Spleen (tissue), 11 donors: ENCODE data around the gene NEDD4L. TPM values are rescaled to one million over a fixed set of nuclear protein-coding genes. Genes with fewer than 3 reads are reported as not detected.

Experiments
- DNase-seq: peaks from one replicate; pipeline ENCODE4 v3.0.0-alpha.2; 2020
- H3K27ac ChIP-seq, 8 donors: fragments of 200-600 bp; sonication (generic) in 7 of 8; 1 replicate in 4 of 8; 2 replicates in 4 of 8; pipeline versions ENCODE4 v1.5.0 to v1.8.0; 2016 to 2021; ENCODE audit warnings: inconsistent platforms in 4 of 8, mild to moderate bottlenecking in 4 of 8, moderate library complexity in 1 of 8
- H3K27me3 ChIP-seq, 7 donors: fragments of 200-600 bp; sonication (generic) in 6 of 7; replicated peaks in 1 of 7; 1 replicate in 4 of 7; 2 replicates in 3 of 7; pipeline versions ENCODE4 v1.5.0 to v1.8.0; 2016 to 2021; ENCODE audit warnings: inconsistent platforms in 3 of 7, mild to moderate bottlenecking in 1 of 7
- H3K36me3 ChIP-seq, 6 donors: fragments of 200-600 bp; sonication (generic) in 5 of 6; 1 replicate in 4 of 6; 2 replicates in 2 of 6; pipeline versions ENCODE4 v1.5.0 to v1.8.0; 2016 to 2021; ENCODE audit warnings: inconsistent platforms in 2 of 6
- H3K4me1 ChIP-seq, 6 donors: fragments of 200-600 bp; sonication (generic) in 5 of 6; 1 replicate in 3 of 6; 2 replicates in 3 of 6; pipeline versions ENCODE4 v1.5.0 to v1.8.0; 2016 to 2021; ENCODE audit warnings: inconsistent platforms in 3 of 6
- H3K4me3 ChIP-seq, 8 donors: fragments of 200-600 bp; sonication (generic) in 7 of 8; 1 replicate in 4 of 8; 2 replicates in 4 of 8; pipeline versions ENCODE4 v1.5.0 to v1.8.0; 2016 to 2021; ENCODE audit warnings: inconsistent platforms in 4 of 8, mild to moderate bottlenecking in 4 of 8, moderate library complexity in 2 of 8
- H3K9me3 ChIP-seq, 8 donors: fragments of 200-600 bp; sonication (generic) in 7 of 8; 1 replicate in 4 of 8; 2 replicates in 4 of 8; pipeline versions ENCODE4 v1.5.0 to v1.8.0; 2016 to 2021; ENCODE audit warnings: inconsistent platforms in 4 of 8
- POLR2A ChIP-seq, 3 donors: fragments of 450-650 bp; IDR thresholded peaks; one replicate each; pipeline ENCODE4 v1.5.1; 2017; ENCODE audit warnings: antibody characterized with exemption in 3 of 3, mild to moderate bottlenecking in 1 of 3
- POLR2AphosphoS5 ChIP-seq, 3 donors: sonication (generic); formaldehyde crosslinking; IDR thresholded peaks; one replicate each; pipeline ENCODE4 v1.5.1; 2017; ENCODE audit warnings: antibody characterized with exemption in 3 of 3
- WGBS, 5 donors: extraction: QIAGEN DNeasy Blood & Tissue Kit in 3 of 5; methylation state at CpG; one replicate each; pipeline versions ENCODE4 v1.1.5 to v1.1.7; 2013 to 2018; 5-methylcytosine and 5-hydroxymethylcytosine counted together
- intact Hi-C: fragments of 100-400 bp; cut with DNase I; formaldehyde crosslinking; loops from one replicate; pipeline ENCODE4 v1.15.0; 2023; ENCODE audit warnings: low total_unique reads
- polyA plus RNA-seq, 3 donors: library from polyadenylated mRNA; stranded (reverse); fragments of 200-250 nt; gene quantifications; one replicate each; pipeline ENCODE4 v1.2.1, GENCODE V29; 2013
- total RNA-seq, 7 donors: library from RNA; depleted of rRNA in 3 of 7; stranded (reverse); fragments of >200 nt in 3 of 7; fragmentation: NEBNext Ultra II Directional in 4 of 7; extraction: Animal tissue kit (Norgen Biotek cat#: 25700) in 4 of 7; gene quantifications; one replicate each; pipeline versions ENCODE4 v1.1.0 to v1.2.1, GENCODE V29; 2016 to 2021
- TF ChIP-seq, protein P1 (sequence below), 11 experiments: fragments of 200-600 bp in 7 of 11; fragments of 450-650 bp in 4 of 11; sonication (generic) in 4 of 11; IDR thresholded peaks in 8 of 11; conservative IDR thresholded peaks in 3 of 11; 1 replicate in 7 of 11; 2 replicates in 4 of 11; pipeline versions ENCODE4 v1.4.0 to v1.8.0; 2016 to 2021; ENCODE audit warnings: antibody characterized with exemption in 11 of 11, inconsistent platforms in 4 of 11, mild to moderate bottlenecking in 1 of 11
- donor health status: healthy with polysubstance abuse.
- donor health status: DM: no; HTN: no; CAD: no; lungs with moderate emphysema.
- donor health status: DM: no; HTN: no; CAD: no.
- donor health status: Bipolar disorder and iron deficiency.
- donor health status: healthy.
- donor health status: DM: no; HTN: no; CAD: no.
- donor health status: DM: yes; HTN: yes; CAD: no.

Gene NEDD4L
- total and polyA plus RNA-seq, 10 donors, result 8.7 to 26.9 (median 18.3) TPM

DNA sequence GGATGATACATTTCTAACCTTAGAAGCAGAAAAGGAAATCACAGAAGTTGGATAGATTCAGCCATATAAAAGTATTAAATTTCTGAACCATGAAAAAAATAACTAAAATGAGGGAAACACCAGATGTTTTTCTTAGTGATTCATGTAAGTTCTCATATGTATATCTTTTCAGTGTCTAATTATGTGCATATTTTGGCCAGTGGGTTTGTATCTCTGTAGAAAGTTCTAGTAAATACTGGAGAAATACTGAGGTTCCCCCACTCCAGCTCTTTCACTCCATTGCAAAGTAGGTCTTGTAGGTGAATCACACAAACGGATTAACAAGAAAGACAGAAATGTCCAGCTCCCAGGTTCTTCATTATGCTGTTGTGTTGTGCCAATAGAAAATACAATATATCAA, 222.3 kb downstream of the NEDD4L start:
- TF ChIP-seq, protein P1, sequence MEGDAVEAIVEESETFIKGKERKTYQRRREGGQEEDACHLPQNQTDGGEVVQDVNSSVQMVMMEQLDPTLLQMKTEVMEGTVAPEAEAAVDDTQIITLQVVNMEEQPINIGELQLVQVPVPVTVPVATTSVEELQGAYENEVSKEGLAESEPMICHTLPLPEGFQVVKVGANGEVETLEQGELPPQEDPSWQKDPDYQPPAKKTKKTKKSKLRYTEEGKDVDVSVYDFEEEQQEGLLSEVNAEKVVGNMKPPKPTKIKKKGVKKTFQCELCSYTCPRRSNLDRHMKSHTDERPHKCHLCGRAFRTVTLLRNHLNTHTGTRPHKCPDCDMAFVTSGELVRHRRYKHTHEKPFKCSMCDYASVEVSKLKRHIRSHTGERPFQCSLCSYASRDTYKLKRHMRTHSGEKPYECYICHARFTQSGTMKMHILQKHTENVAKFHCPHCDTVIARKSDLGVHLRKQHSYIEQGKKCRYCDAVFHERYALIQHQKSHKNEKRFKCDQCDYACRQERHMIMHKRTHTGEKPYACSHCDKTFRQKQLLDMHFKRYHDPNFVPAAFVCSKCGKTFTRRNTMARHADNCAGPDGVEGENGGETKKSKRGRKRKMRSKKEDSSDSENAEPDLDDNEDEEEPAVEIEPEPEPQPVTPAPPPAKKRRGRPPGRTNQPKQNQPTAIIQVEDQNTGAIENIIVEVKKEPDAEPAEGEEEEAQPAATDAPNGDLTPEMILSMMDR (IDR thresholded peaks at IDR 0.05 in 8 of 11, conservative IDR thresholded peaks at IDR 0.05 in 3 of 11), result no peak
- no peak for TF ChIP-seq POLR2A (IDR thresholded peaks at IDR 0.05)
- TF ChIP-seq POLR2AphosphoS5 (IDR thresholded peaks at IDR 0.05), result no peak
- DNase-seq, result no peak
- no peaks in the 10 kb centered on the region for H3K9me3 ChIP-seq
- peaks cover 0 to 3% (median 0%) of the 10 kb centered on the region in 6 donors for H3K4me1 ChIP-seq
- no peak overlapping the region for H3K27ac ChIP-seq
- H3K4me3 ChIP-seq, result no peak overlapping the region
- intact Hi-C loops, result no loop called here
- WGBS, 5 donors, result 77 to 97% (median 90%) methylated on average over 1 of the region's 1 CpG
- H3K27me3 ChIP-seq, result no peaks in the 10 kb centered on the region
- no peaks in the 10 kb centered on the region for H3K36me3 ChIP-seq

GRCh38 chr18:58267493-58267892, 223.5 kb downstream of the NEDD4L start:
- WGBS, 5 donors, result 81 to 92% (median 89%) methylated on average over 6 of the region's 6 CpGs
- intact Hi-C loops, result no loop called here
- H3K27ac ChIP-seq, result no peak overlapping the region
- no peaks in the 10 kb centered on the region for H3K9me3 ChIP-seq
- H3K36me3 ChIP-seq, result no peaks in the 10 kb centered on the region
- DNase-seq, result no peak
- no peaks in the 10 kb centered on the region for H3K27me3 ChIP-seq
- peaks cover 0 to 3% (median 0%) of the 10 kb centered on the region in 6 donors for H3K4me1 ChIP-seq
- no peak for TF ChIP-seq POLR2A (IDR thresholded peaks at IDR 0.05)
- TF ChIP-seq, protein P1 (IDR thresholded peaks at IDR 0.05 in 8 of 11, conservative IDR thresholded peaks at IDR 0.05 in 3 of 11), result no peak
- no peak for TF ChIP-seq POLR2AphosphoS5 (IDR thresholded peaks at IDR 0.05)
- no peak overlapping the region for H3K4me3 ChIP-seq

GRCh38 chr18:58268849-58269248, 224.8 kb downstream of the NEDD4L start:
- Histone ChIP-seq H3K4me3 (no peak overlapping the region), H3K4me1 (no peaks in the 10 kb centered on the region), H3K27ac (no peak overlapping the region), H3K9me3 (no peaks in the 10 kb centered on the region), H3K27me3 (no peaks in the 10 kb centered on the region), H3K36me3 (no peaks in the 10 kb centered on the region)
- intact Hi-C loops, result no loop called here
- no peak for TF ChIP-seq POLR2AphosphoS5 (IDR thresholded peaks at IDR 0.05)
- TF ChIP-seq, protein P1 (IDR thresholded peaks at IDR 0.05 in 8 of 11, conservative IDR thresholded peaks at IDR 0.05 in 3 of 11), result no peak
- no peak for TF ChIP-seq POLR2A (IDR thresholded peaks at IDR 0.05)
- no peak for DNase-seq
- 78 to 94% (median 86%) methylated on average over 2 of the region's 2 CpGs for WGBS, 5 donors

DNA sequence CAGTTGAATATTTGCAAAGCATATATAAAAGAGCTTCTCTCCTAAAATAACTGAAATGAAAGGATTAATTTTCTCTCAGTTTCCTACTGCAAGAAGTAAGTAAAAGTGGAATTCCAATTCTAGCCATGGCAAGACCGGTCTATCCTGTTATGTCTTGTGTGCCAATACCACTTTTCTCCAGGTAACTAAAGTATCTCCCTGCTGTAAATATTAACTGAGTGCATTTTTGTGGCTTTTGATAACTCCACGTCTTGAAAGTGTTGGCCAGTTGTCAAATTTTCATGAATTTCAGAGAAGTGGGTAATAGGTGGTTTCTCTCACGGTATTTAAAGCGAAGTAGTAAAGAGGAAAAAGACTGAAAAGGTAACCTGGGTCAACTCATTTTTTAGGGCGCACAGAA, 225.9 kb downstream of the NEDD4L start:
- DNase-seq, result no peak
- Histone ChIP-seq H3K9me3 (no peaks in the 10 kb centered on the region), H3K4me3 (no peak overlapping the region), H3K4me1 (no peaks in the 10 kb centered on the region), H3K27ac (no peak overlapping the region), H3K36me3 (no peaks in the 10 kb centered on the region), H3K27me3 (no peaks in the 10 kb centered on the region)
- intact Hi-C loops, result no loop called here
- TF ChIP-seq, protein P1 (IDR thresholded peaks at IDR 0.05 in 8 of 11, conservative IDR thresholded peaks at IDR 0.05 in 3 of 11), result no peak
- no peak for TF ChIP-seq POLR2AphosphoS5 (IDR thresholded peaks at IDR 0.05)
- no peak for TF ChIP-seq POLR2A (IDR thresholded peaks at IDR 0.05)
- 88 to 92% (median 89%) methylated on average over 5 of the region's 5 CpGs for WGBS, 5 donors
